Fibroblast of villous mesenchyme (primary cell): ENCODE results near the gene AATK. TPM values are rescaled to one million over a fixed set of nuclear protein-coding genes. Genes with fewer than 3 reads are reported as not detected.

ENCODE experiments used
- DNase-seq: peaks from one replicate; pipeline ENCODE4 v3.0.0-alpha.2; 2010; ENCODE audit warnings: low read depth
- H3K4me3 ChIP-seq: 2 replicates; pipeline ENCODE4 v1.5.1; 2011; ENCODE audit warnings: low read depth, mild to moderate bottlenecking, low read length
- total RNA-seq: library from RNA; depleted of rRNA; stranded (reverse); fragments of >200 nt; gene quantifications from 2 replicates; pipeline ENCODE4 v1.2.3, GENCODE V29; 2012
- TF ChIP-seq, protein P1 (sequence below): IDR thresholded peaks from 2 replicates; pipeline ENCODE4 v1.5.1; 2012; ENCODE audit warnings: low read depth, mild to moderate bottlenecking, low read length; ENCODE audit not compliant: insufficient read depth

Gene AATK
- total RNA-seq, 1 donor = under 0.01 TPM

DNA sequence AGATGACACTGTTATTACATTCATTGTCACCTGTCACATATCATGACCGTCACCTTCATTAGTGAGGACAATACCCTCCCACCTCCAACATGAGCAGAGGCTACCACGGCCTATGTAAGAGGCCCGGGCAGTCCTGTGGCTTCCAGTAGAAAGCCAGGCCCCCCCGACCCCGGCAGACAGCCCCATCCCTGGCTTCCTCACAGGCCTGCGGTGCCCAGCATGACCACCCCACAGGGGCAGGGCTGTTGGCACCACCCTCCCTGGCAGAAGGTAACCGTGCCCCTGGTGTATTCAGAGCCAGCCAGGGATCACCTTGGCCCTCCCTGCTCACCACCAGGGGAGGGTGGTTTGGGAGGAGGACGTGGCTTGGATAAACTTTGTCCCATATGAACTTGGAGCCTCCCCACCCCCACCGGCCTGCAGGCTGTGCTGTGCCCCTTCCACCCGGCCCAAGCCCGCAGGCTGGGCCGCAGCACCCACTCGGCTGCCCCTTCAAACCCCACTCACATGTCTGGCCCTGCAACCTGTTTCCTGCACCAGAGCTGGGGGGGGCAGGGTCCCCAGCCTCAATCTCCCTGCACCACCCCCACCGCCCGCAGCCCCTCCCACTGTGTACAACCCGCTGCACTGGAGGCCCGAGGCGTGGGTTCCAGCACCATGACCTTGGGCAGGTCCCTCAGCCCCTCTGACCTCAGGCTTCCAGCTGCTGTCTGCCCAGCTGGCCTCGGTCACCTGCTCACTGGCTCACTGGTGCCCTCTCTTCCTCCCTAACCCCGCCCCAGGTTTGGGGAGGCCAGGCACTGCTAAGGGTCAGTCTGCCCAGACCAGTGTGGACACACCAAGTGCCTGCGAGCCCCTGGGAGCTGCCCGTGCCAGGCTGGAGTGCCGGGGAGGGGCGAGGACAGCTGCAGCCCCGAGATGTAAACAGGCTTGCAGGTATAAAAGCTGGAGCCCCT lies 12.4 kb upstream of the AATK start:
- no peak for DNase-seq
- no peak overlapping the region for H3K4me3 ChIP-seq
- TF ChIP-seq, protein P1, sequence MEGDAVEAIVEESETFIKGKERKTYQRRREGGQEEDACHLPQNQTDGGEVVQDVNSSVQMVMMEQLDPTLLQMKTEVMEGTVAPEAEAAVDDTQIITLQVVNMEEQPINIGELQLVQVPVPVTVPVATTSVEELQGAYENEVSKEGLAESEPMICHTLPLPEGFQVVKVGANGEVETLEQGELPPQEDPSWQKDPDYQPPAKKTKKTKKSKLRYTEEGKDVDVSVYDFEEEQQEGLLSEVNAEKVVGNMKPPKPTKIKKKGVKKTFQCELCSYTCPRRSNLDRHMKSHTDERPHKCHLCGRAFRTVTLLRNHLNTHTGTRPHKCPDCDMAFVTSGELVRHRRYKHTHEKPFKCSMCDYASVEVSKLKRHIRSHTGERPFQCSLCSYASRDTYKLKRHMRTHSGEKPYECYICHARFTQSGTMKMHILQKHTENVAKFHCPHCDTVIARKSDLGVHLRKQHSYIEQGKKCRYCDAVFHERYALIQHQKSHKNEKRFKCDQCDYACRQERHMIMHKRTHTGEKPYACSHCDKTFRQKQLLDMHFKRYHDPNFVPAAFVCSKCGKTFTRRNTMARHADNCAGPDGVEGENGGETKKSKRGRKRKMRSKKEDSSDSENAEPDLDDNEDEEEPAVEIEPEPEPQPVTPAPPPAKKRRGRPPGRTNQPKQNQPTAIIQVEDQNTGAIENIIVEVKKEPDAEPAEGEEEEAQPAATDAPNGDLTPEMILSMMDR = no peak

DNA sequence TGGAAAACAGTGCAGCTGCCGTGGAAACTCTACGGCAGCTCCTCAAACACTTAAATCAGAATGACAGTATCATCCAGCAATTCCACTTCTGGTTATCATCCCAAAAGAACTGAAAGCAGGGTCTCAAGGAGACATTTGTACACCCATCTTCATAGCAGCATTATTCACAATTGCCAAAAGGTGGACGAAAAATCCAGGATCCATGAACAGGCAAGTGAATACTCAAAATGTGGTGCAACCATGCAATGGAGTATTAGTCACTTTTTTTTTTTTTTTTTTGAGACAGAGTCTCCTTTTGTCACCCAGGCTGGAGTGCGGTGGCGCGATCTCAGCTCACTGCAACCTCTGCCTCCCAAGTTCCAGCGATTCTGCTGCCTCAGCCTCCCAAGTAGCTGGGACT lies 10.6 kb upstream of the AATK start:
- no peak for DNase-seq
- TF ChIP-seq, protein P1 = no peak

DNA sequence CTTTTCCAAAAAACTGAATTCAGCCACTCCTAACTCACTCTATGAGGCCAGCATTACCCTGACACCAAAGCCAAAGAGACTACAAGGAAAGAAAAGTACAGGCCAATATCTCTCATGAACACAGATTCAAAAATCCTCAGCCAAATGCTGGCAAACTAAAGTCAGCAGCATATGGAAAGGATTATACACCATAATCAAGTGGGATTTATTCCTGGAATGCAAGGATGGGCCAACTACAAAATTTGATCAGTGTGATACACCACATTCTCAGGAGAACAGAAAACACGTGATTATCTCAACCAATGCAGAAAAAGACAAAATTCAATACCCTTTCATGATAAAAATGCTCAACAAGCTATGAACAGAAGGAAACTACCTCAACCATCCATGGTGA lies 7.7 kb upstream of the AATK start:
- DNase-seq = peak; percentile 29
- TF ChIP-seq, protein P1 = no peak
- H3K4me3 ChIP-seq = no peak overlapping the region

More for the DNA sequence above, 10.6 kb upstream of the AATK start:
- H3K4me3 ChIP-seq = no peak overlapping the region

DNA sequence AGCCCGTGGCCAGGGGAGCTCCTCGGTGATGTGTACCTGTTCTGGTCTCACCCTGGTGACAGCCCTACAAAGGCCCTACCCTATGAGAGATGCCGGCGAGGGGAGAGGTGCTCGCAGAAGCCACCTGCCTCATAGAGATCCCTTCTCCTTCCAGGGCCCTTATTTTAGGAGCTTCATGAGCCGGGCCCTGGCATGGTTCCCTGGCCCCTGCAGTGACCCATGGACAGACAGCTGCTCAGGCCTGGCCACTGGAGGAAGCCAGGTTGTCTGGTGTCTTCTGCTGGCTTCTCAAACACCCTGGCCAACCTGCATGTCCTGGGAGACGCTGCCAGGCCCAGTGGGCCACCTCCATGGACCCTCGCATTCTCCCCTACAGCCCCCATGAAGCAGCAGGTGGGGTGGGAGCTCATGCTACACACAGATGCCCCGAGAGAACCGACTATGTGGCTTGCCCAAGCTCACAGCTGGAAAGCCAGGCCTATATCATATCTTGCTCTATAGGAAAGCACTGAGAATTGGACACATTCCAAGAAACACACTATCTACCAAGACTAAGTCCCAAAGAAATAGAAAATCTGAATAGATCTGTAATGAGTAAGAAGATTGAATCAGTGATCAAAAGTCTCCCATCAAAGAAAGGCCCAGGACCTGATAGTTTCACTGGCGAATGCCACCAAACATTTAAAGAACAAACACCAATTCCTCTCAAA lies 7.2 kb upstream of the AATK start:
- DNase-seq = no peak
- H3K4me3 ChIP-seq = no peak overlapping the region
- TF ChIP-seq, protein P1 = no peak

DNA sequence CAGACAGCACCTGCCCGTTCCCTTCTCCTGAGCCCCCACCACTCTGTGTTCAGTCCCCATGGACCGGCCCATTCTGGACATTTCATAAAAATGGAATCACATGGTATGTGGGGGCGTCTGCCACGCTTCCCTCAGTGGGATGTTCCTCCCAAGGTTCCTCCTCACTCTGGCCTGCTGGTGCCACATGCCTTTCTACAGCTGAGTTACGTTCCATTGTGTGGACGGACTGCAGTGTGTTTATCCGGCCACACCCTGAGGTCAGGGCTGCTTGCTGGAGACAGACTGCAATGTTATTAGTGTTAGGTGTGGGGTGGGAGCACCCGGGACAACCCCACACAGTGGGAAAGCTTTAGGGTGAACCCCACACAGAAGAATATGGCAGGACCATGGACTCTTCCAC lies 5.9 kb upstream of the AATK start:
- H3K4me3 ChIP-seq = no peak overlapping the region
- DNase-seq = peak; percentile 45
- TF ChIP-seq, protein P1 = no peak

DNA sequence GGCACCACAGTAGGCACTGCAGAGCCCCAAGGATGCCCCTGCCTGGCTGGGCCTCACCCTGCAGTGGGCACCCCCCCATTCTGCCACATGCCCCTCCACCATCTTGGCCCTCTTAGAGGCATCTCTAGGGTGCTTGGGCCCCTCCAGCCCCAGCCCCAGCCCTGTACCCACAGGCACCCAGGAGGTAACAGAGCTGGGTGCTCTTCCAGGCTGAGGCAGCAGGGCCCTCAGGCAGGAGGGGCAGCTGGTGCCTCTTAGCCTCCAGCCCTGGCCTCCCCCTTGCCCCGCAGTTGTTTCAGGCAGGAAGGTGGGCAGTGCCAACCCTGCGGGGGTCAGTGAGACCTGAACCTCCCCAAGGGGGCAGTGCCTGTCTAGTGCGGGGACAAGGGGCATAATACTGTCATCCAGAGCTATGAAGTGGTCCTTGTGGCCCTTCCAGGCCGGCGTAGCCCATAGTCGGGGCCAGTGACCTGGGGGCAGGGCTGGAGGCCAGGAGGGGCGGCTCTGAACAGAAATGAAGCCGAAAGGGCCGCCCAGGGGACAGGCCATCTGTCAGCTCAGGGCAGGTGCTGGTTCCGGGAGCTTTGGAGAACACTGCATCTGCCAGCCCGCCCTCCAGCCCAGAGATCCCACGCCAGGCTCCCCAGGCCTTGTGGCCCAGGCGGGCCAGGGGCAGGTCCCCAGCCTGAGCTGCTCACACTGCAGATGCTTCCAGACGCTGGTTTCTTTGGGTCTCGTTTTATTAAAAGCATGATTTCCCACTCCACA lies 4.9 kb upstream of the AATK start:
- no peak overlapping the region for H3K4me3 ChIP-seq
- TF ChIP-seq, protein P1 = no peak
- no peak for DNase-seq
